Kidney (tissue), 14 donors: Measurements from ENCODE around the gene IL15. TPM values are rescaled to one million over a fixed set of nuclear protein-coding genes. Genes with fewer than 3 reads are reported as not detected.

Source experiments
- DNase-seq, 5 donors: peaks; one replicate each; pipeline ENCODE4 v3.0.0-alpha.2; 2013 to 2020
- FAIRE-seq: peaks from 2 replicates; lab custom pipeline; 2012; peaks lifted over from hg19 to GRCh38; lab: Jason Lieb, UNC
- H3K27ac ChIP-seq, 2 donors: one replicate each; pipeline ENCODE4 v1.7.0; 2013; ENCODE audit warnings: low read depth in 2 of 2, low read length in 2 of 2, inconsistent platforms in 1 of 2
- H3K27me3 ChIP-seq: one replicate; pipeline ENCODE4 v1.7.1; 2013; ENCODE audit warnings: low read length, inconsistent platforms; ENCODE audit not compliant: control insufficient read depth, insufficient read depth
- H3K36me3 ChIP-seq, 3 donors: one replicate each; pipeline versions ENCODE4 v1.7.0 to v1.7.1; 2013; ENCODE audit warnings: low read length in 3 of 3, control low read depth in 1 of 3, inconsistent platforms in 1 of 3; ENCODE audit not compliant: insufficient read depth in 3 of 3, control insufficient read depth in 2 of 3
- H3K4me1 ChIP-seq, 3 donors: one replicate each; pipeline versions ENCODE4 v1.7.0 to v1.7.1; 2013; ENCODE audit warnings: low read length in 3 of 3, inconsistent platforms in 1 of 3, low read depth in 1 of 3; ENCODE audit not compliant: control insufficient read depth in 2 of 3, insufficient read depth in 2 of 3
- H3K4me3 ChIP-seq, 3 donors: one replicate each; pipeline versions ENCODE4 v1.7.0 to v1.8.1; 2013; ENCODE audit warnings: low read length in 3 of 3, control low read depth in 1 of 3, inconsistent platforms in 1 of 3
- H3K9ac ChIP-seq, 3 donors: one replicate each; pipeline versions ENCODE4 v1.7.0 to v1.7.1; 2013; ENCODE audit warnings: low read length in 3 of 3, control low read depth in 1 of 3, inconsistent platforms in 1 of 3
- H3K9me3 ChIP-seq, 3 donors: one replicate each; pipeline versions ENCODE4 v1.7.0 to v1.7.1; 2013; ENCODE audit warnings: low read length in 3 of 3, control low read depth in 1 of 3, inconsistent platforms in 1 of 3; ENCODE audit not compliant: control insufficient read depth in 2 of 3, insufficient read depth in 1 of 3
- CTCF ChIP-seq: IDR thresholded peaks from 3 replicates; pipeline ENCODE4 v1.5.1; 2012; ENCODE audit warnings: mild to moderate bottlenecking, moderate library complexity, borderline replicate concordance; ENCODE audit not compliant: insufficient read depth; ENCODE audit errors: extremely low read depth
- intact Hi-C: fragments of 100-400 bp; cut with DNase I; formaldehyde crosslinking; loops from one replicate; pipeline ENCODE4 v1.11.1; 2022
- polyA plus RNA-seq: library from polyadenylated mRNA; stranded (reverse); fragments of 350-450 nt; fragmentation: Illumina TruSeq; extraction: RNeasy Lipid Tissue Mini Kit (QIAGEN cat#74804); gene quantifications from one replicate; pipeline ENCODE4 v1.2.3, GENCODE V29; 2014; ENCODE audit warnings: low read depth, low replicate concordance; ENCODE audit not compliant: insufficient read depth
- total RNA-seq: library from RNA; stranded (reverse); fragmentation: NEBNext Ultra II Directional; extraction: Animal tissue kit (Norgen Biotek cat#: 25700); gene quantifications from one replicate; pipeline ENCODE4 v1.2.1, GENCODE V29; 2021
- donor health status: control.
- donor health status: control.
- donor health status: control.
- donor health status: control.
- donor health status: control.
- donor health status: DM: yes; HTN: yes; CAD: no.
- donor health status: Normal renal cell carcinoma (clear cell type).

The IL15 gene
- total and polyA plus RNA-seq, 2 donors from 2014 or later: 4.8 to 6.4 TPM

- intact Hi-C loops: no loop called here
- Histone ChIP-seq H3K9ac (no peak overlapping the region), H3K4me3 (no peak overlapping the region), H3K27me3 (no peaks in the 10 kb centered on the region), H3K27ac (no peak overlapping the region), H3K36me3 (no peaks in the 10 kb centered on the region), H3K9me3 (no peaks in the 10 kb centered on the region), H3K4me1 (no peaks in the 10 kb centered on the region)
- FAIRE-seq: no peak
- no peak for DNase-seq
- no peak for TF ChIP-seq CTCF
These were observed 6.3 kb downstream of the IL15 start for GRCh38 chr4:141642711-141643110.

GRCh38 chr4:141643557-141643956, 7.2 kb downstream of the IL15 start:
- no peak for DNase-seq
- no peaks in the 10 kb centered on the region for H3K27me3 ChIP-seq
- no peaks in the 10 kb centered on the region for H3K9me3 ChIP-seq
- no peak overlapping the region for H3K4me3 ChIP-seq
- H3K4me1 ChIP-seq: no peaks in the 10 kb centered on the region
- intact Hi-C loops: no loop called here
- no peak overlapping the region for H3K9ac ChIP-seq
- H3K36me3 ChIP-seq: no peaks in the 10 kb centered on the region
- no peak overlapping the region for H3K27ac ChIP-seq
- TF ChIP-seq CTCF: no peak
- no peak for FAIRE-seq

- Histone ChIP-seq H3K9me3 (no peaks in the 10 kb centered on the region), H3K27ac (no peak overlapping the region), H3K9ac (no peak overlapping the region), H3K4me3 (no peak overlapping the region), H3K4me1 (no peaks in the 10 kb centered on the region), H3K27me3 (no peaks in the 10 kb centered on the region), H3K36me3 (no peaks in the 10 kb centered on the region)
- FAIRE-seq (no peak), DNase-seq (no peak)
- intact Hi-C loops: no loop called here
- TF ChIP-seq CTCF: no peak
These were observed 9.4 kb downstream of the IL15 start for GRCh38 chr4:141645611-141646340.
